IPS DF 4.7 (cell line): ENCODE measurements around the gene ARSG.
"Not testable (repeated sequence)": the region's sequence is repeated elsewhere in the genome, so short reads cannot be mapped to it uniquely, and the experiment has no call there.

ENCODE experiments used
- DNase-seq: peaks from one replicate; pipeline ENCODE4 v3.0.0-alpha.2; 2013; ENCODE audit warnings: low spot score; ENCODE audit errors: extremely low read depth

Gene ARSG

DNA sequence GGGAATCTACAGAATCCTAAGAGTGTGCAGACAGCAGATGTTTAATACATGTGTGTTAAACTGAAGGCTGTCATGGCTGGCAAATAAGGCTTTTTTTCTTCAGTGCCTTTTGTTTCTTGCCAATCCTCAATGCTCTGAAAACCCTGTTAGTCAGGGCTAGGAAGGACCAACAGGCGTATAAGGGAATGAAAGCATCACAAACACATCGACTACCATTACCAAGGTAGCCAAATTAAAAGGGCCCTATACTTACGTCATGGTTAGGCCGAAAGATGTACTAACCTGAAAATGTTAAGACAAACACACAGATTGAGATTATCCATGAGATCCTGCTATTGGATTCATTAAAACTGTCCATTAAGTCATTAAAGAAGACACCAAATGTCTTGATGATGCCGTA is 13.5 kb upstream of the ARSG start:
- no peak for DNase-seq

DNA sequence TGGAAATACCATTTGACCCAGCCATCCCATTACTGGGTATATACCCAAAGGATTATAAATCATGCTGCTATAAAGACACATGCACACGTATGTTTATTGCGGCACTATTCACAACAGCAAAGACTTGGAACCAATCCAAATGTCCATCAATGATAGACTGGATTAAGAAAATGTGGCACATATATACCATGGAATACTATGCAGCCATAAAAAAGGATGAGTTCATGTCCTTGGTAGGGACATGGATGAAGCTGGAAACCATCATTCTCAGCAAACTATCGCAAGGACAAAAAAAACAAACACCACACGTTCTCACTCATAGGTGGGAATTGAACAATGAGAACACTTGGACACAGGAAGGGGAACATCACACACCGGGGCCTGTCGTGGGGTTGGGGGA is 9.3 kb upstream of the ARSG start:
- DNase-seq = not testable (repeated sequence)

DNA sequence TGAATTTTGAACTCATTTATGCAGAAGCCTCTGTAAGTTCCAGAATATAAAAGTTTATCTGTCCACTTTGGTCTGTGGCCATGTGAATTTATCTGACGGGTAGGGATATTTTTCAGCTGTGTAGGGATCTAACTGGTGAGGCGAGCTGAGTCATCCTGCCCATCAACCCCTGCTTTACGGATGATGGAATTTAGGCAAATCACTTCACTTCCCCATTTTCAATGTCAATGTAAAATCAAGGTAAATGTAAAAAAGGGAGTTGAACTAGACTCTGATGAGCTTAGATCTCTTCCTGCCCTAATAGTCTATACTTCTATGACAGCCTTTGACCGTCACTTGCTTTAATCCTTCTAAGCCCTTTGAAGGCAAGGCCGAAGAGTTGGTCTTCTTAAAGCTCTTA is 2.9 kb upstream of the ARSG start:
- DNase-seq = no peak

DNA sequence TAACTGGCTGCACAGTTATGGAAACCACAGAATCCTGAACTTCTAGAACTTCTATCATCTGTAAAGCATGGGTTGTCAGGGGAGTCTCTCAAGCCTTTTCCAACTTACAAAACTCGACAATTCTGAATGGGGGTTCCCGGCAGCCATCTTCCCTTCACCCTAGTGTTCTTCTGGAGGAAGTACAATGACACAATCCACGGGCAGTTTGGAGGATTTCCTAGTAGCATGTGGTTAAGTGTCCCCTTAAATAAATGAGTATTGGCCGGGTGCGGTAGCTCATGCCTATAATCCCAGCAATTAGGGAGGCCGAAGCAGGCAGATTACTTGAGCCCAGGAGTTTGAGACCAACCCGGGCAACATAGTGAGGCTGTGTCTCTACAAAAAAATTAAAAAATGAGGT is 2.5 kb upstream of the ARSG start:
- no peak for DNase-seq

DNA sequence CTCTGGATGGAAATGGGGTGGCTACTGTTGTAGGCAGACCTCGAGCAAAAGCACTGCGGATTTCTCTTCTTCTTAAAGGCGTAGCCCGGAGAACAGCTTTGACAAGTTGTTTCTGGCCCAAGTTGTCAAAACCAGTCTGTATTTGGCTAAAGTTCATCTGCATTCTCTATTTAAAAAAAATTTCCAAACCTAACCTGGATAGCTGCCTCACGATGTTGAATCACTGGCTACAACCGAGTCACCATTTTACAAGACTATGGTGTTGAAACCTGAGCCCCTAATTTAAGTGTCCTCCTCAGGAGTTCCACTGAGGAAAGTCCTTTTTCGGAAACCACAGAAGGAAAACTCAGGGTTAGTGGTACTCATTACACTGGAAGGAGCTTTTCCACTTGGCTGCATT is 1.8 kb upstream of the ARSG start:
- no peak for DNase-seq

DNA sequence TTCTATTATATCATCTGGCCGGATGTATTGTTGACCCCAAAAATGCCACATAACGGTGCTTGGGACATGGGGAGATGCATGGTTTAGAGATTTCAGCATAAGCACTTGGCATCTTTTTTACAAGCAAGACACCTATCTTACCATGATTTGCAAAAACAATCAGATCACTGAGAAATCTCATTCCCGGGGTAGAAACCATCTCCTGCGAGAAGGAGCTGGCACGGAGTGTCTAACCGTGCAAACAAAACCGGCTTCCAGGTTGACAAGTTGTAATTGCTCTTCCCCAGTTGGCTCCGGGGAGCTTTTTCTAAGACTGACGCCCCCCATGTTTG is 1.4 kb upstream of the ARSG start:
- DNase-seq = no peak

DNA sequence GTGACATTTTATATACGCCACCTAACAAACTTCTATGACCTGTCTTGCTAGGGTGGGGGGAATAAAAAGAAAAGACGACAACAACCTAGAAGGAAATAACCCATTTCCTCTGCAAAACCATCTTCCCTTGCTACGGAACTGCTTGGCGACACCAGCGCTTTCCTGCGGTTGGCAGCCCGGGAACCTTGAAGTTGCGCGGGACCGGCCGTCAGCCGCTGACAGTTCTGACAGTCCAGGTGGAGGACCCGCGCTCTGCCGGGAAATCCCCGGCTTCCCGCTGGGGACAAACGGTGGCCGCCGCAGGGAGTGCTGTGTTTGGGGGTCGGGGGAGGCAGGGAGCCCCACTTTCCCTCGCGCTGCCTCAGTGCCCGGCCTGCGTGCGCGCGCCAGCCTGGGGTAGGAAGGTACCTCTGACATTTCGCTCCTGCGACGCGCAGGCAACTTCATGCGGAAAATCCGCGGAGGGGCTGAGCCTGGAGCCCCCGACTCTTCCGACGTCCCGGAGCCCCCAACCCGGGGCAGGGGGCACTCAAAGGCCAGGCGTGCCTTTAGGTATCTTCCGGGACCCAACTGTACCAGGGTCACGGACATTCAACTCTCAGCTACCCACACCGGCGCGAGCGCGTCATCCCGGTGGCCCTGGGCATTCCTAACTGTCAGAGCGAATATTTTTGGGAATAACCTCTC is 884 bp upstream of the ARSG start:
- no peak for DNase-seq

DNA sequence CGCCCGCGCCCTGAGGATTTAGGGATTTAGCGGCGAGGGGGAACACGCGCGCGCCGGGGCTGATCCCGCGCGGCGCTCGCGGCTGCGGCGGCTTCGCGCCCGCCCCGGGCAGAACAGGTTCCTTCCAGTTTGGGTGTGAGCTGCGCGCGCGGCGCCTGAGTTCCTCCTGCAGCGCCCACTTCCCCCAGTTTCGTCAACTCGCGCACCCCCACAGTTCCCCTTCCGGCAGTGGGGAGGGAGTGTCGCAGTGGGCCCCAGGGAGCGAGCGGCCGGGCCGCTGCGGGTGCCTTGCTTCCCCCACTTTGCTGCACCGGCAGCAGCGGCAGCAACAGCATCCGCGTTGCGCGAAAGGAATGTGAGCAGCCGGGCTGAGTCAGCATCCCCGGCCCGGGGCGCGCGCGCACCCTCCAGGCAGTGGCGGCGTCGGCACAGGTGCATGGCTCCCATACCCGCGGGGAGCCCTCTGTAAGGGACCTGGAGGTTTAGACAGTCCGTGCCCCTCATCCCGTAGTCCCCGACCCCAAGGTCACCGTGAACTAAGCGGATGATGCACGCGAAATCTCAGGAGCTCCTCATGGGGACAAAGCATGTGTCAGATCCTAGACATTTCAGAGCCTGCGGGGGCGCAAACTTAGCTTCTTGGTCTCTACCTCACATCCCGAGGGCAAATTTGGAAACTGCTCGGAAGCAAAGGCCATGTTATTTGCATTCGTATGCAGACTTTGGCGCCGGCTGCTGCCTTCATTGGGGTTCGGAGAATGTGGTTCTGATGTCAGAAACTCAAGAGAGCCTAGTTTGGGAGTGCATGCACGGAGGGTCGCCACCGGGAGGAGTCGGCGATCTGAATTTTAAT is 767 bp downstream of the ARSG start:
- no peak for DNase-seq

DNA sequence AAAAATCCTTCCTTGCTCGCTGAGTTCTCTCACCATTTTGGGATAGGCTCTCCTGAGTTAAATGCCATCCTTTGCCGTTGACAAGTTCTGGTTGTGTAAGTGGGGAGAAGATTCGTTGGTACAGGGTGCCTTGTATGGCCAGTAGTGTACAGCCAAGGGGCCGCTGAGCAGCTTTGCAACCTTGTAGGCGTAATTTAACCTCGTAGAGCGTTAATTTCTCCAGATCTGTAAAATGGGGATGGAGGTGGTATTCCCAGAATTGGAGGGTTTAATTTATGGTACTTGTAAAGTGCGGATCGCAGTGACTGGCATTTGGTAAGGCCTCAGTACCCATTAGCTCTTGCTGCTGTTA is 1.4 kb downstream of the ARSG start:
- no peak for DNase-seq

DNA sequence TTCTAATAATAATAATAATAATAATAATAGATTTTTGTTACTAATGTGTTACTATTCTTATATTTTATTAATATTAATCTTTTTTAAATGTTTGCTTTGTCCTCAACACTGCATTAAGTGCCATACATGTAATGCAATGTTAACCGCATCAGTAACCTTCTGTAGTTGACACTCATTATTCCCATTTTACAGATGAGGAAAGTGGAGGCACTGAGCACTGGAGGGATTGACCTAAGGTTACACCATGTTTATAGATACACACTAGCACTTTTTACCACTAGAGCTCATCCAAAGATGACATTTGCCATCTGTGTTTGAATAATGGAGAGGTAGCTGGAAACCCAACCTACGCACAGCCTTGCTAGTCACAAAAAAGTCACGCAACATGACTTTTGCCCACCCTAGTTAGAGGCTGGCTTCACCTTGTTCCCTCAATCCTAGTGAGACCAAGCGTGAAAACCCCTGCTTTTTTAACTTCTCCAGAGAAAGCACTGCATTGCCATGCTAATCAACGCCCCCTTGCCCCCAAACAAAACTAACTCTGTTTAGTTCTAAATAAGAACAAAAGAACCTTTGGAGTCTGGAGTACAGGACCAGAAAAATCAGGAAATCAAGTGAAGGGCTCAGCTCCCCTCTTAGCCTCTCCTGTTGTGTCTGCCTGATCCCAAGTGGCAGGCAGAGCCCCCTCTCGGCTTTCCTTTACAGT is 2.3 kb downstream of the ARSG start:
- no peak for DNase-seq

DNA sequence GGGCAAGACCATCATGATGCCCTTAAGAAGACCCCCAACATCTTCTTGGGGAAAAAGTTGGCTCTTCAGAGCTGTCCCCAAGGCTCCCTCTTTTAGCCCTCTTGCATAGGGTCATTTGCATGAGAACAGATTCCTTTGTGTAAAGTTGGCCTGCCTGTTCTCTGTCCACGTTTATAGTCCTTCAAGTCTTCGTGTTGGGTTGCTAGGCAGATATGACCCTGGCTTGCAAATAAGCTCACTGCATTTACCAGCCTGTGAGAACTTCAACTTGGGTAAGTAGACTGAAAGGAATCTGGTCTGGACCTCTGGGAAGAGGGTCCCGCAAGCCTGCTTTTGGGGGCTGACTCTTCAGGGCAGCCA is 2.9 kb downstream of the ARSG start:
- no peak for DNase-seq

DNA sequence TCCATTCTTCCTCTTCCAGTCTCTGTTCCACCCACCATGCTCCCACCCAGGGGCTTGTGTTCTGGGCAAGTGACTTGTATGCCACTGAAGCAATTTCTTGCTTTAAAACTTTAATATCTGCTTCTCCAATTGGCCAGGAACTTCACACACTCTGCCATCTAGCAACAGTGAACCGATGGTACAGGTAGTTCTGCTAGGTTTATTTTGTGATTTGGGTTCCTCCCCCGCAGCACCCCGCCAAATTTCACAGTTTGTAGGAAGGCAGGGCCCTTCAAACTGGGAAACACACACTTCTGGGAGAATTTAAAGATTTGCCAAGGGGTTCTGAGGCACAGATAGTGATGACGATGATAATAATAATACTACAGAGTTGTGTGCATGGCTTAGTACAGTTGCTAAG is 3.3 kb downstream of the ARSG start:
- no peak for DNase-seq

DNA sequence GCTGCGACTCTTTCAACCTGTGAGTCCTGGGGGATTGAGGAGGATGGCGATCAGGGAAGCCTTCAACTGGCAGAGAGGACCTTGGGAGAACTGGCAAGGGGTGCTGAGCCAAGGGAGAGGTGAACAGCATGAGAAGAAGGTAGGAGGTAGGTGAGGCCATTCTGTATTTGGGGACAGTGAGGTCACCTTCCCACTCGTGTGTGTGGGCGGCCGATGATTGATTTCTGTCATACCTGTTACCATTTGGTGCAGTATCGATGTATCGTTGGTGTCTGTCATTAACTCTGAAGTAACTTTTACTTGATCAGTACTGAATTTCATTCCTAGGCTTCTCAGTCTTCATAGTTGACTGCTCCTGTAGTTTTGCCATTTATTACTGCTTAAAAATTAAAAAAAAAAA is 3.8 kb downstream of the ARSG start:
- DNase-seq = no peak

DNA sequence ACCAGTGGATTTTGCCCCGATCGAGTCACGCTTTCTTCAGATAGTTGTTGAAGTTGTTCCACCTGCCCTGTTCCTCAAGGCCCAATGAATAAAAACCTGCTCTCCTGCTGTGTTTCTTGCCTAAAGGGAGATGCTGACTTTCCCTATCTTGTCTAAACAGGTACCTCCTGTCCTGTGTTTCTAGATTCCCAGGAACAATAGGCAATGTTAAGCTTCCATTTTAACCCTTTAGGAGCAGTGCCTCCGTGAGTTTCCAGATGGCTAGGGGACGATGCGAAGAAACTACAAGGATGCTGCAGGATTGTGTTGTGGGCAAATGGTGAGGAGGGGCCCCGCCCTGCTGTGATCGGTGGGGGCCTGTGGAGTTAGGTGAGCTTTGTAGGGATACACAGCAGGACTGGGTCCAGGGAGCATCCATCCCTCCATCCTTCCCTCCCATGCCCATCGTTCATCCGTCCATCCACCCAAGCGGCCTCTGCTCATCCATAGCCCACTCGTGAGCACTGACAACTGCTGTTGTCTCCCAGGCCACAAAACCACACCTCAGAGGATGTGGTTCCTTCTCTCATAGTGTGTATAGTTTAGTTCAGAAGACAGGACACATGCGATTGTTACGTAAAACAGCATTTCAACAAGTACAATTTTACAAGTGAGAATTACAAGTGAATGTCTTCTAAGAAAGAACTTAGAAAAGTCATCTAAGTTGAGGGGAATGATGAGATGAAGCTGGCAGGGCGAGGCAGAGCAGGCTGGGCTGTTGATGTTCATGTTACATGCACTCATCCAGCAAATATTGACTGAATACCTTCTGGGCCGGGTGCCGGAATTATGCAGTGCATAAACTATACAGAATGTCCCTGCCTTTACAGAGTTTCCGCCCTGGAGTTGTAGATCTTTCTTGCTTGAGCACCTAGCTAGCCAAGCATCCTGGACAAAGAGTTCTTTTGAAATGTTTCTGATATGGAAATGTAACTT is 5.2 kb downstream of the ARSG start:
- DNase-seq = no peak

DNA sequence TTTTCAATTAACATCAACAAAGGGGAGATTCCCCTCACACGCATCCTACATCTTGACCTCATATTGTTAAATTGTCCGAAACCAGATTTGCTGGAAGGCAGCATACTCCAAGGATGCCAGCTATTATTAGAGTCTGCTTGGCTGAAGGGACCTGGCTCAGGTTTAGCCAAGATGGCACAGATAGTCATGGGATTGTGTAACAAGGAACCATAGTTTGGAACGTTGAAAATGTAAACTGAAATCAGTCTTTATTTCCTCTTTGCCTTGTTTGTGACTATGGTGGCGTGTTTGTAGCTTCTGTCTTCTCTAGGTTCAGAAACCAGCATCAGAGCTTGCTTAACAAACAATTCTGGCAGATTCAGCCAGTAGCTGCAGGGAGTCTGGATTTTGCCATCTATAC is 5.9 kb downstream of the ARSG start:
- DNase-seq = no peak

DNA sequence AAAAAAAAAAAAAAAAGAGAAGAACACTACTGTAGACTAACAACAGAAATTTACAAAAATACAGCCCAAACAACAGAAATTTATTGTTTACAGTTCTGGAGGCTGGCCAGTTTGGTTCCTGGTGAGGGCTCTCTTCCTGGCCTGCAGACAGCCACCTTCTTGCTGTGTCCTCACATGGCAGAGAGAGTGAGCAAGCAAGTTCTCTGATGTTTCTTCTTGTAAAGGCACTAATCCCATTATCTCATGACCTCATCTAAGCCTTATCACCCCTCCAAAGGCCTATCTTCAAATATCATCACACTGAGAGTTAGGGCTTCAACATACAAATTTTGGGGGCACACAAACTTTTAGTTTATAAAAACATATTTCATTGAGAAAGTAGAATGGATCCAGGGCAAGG is 7.3 kb downstream of the ARSG start:
- DNase-seq = no peak

DNA sequence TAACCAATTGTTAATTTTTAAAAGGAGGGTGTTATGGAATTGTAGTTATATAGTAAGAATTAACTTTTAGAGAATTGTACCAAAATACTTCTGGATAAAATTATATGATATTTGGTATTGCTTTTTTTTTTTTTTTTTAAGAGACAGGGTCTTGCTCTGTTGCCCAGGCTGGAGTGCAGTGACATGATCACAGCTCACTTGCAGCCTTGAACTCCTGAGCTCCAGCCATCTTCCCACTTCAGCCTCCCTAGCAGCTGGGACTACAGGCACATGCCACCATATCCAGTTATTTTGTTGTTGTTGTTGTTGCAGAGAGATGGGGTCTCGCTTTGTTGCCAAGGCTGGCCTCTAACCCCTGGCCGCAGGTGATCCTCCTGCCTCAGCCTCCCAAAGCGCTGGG is 8.5 kb downstream of the ARSG start:
- DNase-seq = no peak

DNA sequence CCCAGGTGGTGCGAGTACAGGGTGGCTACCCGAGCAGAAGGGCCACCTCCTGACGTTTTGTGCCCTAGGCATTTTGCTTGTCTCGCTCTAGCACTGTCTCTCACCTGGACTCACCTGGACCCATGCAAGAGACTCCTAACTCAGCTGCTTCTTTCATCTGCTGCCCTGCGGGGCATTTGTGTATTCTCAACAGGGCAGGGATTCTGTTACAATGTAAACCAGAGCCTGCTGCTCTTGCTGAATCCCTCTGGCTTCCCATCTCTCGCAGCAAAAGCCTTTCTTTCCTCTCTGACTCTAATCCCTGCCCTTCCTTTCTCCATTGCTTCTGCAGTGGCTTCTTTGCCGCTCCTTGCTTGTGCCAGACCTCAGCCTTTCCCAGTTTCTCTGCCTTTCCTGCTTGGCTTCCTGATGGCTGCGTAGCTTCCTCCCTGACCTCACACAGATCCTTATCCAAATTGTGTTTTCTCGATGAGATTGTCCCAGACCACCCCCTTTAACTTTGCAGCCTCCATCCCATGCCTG is 10.2 kb downstream of the ARSG start:
- DNase-seq = no peak

DNA sequence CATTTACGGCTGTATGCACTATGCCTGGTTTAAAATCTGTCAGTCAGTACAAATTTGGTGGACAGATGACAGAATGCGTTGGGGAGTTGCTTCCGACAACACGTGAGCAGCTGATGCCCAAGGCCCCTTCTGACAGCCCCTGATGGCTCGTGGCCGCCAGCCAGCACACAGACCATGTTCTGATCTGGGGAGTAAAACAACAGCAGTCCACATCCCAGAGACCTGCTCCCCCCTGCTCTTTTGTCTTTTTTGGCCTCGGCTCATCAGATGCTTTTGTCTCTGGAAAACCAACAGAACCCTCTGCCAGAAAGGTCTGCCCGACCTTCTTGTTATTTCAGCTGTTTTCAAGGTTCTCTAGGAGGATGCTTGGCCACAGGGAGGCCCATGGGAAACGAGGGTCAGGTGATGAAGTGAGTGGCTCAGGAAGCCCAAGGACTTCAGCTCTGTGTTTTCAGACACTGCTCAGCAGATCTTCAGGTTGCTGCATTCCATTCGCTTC is 10.8 kb downstream of the ARSG start:
- no peak for DNase-seq

DNA sequence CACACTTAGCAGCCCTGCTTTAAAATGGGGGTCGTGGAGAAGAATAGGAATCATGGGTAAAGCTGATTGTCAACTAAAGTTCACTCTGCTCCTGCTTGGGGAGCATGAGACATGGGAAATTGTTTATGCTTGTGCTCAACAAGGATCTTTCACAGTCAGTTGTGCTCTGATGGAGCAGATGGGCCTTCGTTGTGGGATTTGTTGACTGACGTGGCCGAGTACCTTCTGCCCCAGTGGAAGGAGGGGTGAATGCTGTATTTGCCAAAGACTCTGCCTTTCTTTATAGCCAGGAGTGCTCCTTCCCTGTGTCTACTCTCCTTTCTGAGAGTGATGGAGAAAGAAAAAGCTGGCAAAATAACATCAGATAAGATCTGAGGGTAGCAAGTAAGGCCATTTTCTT is 11.4 kb downstream of the ARSG start:
- no peak for DNase-seq

DNA sequence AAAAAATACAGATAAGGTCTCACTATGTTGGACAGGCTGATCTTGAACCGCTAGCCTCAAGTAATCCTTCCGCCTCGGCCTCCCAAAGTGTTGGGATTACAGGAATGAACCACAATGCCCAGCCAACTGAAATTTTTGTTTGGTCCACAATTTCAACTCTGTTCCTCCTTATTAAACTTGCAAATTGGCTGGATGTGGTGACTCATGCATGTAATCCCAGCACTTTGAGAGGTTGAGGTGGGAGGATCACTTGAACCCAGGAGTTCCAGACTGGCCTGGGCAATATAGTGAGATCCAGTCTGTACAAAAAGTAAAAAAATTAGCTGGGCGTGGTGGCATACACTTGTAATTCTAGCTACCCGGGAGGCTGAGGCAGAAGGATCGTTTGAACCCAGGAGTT is 13.4 kb downstream of the ARSG start:
- no peak for DNase-seq
